Vagina (tissue), 2 donors: ENCODE results near the gene IL1RAPL2. TPM values are rescaled to one million over a fixed set of nuclear protein-coding genes. Genes with fewer than 3 reads are reported as not detected.
"Not testable (repeated sequence)": the region's sequence is repeated elsewhere in the genome, so short reads cannot be mapped to it uniquely, and the experiment has no call there.

ENCODE experiments used
- DNase-seq, 2 donors: peaks; one replicate each; pipeline ENCODE4 v3.0.0-alpha.2; 2017; ENCODE audit errors: extremely low spot score in 2 of 2
- H3K27ac ChIP-seq: fragments of 200-600 bp; sonication (generic); one replicate; pipeline ENCODE4 v1.5.1; 2019
- H3K27me3 ChIP-seq: fragments of 200-600 bp; sonication (generic); one replicate; pipeline ENCODE4 v1.5.1; 2019
- H3K36me3 ChIP-seq, 2 donors: fragments of 200-600 bp; sonication (generic); one replicate each; pipeline ENCODE4 v1.5.1; 2017 to 2019
- H3K4me1 ChIP-seq: fragments of 200-600 bp; sonication (generic); one replicate; pipeline ENCODE4 v1.5.1; 2019
- H3K4me3 ChIP-seq, 2 donors: fragments of 200-600 bp; sonication (generic); 1 replicate in 1 of 2; 2 replicates in 1 of 2; pipeline ENCODE4 v1.5.1; 2016 to 2019
- H3K9me3 ChIP-seq: fragments of 200-600 bp; sonication (generic); one replicate; pipeline ENCODE4 v1.5.1; 2019
- POLR2A ChIP-seq, 2 donors: fragments of 450-650 bp; IDR thresholded peaks; one replicate each; pipeline ENCODE4 v1.6.1; 2017; ENCODE audit warnings: antibody characterized with exemption in 2 of 2, mild to moderate bottlenecking in 2 of 2, moderate library complexity in 2 of 2
- POLR2AphosphoS5 ChIP-seq, 2 donors: sonication (generic); formaldehyde crosslinking; IDR thresholded peaks; one replicate each; pipeline ENCODE4 v1.9.0; 2017; ENCODE audit warnings: antibody characterized with exemption in 2 of 2, mild to moderate bottlenecking in 2 of 2, low read depth in 1 of 2; ENCODE audit not compliant: insufficient read depth in 1 of 2
- intact Hi-C: fragments of 100-400 bp; cut with DNase I; formaldehyde crosslinking; loops from one replicate; pipeline ENCODE4 v1.15.1; 2023
- total RNA-seq: library from RNA; depleted of rRNA; stranded (reverse); fragments of >200 nt; gene quantifications from one replicate; pipeline ENCODE4 v1.2.3, GENCODE V29; 2016
- TF ChIP-seq, protein P1 (sequence below), 3 experiments: fragments of 450-650 bp in 2 of 3; fragments of 200-600 bp in 1 of 3; sonication (generic) in 1 of 3; IDR thresholded peaks; one replicate each; pipeline ENCODE4 v1.5.1; 2017 to 2019; ENCODE audit warnings: antibody characterized with exemption in 3 of 3, mild to moderate bottlenecking in 2 of 3, moderate library complexity in 2 of 3

The IL1RAPL2 gene
- total RNA-seq, 1 donor from 2014 or later, result 0.25 TPM

DNA sequence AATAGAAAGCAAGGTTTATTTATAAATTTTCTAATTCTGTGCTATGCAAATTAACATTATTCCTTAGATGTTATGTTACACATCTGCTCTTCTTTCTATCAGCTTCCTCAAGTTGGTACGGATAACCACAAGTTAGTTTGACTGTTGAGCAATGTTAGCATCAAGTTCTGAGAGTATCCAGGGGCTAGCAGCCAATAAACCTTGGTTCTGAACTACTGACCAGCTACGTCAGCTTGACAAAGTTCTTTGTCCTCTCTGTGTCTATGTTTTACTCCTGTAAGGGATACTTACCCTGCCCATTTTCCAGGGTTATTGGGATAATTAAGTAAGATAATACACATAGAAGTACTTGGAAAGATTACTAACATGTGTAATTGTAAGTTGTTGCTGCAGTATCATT, 662.6 kb downstream of the IL1RAPL2 start:
- TF ChIP-seq, protein P1, sequence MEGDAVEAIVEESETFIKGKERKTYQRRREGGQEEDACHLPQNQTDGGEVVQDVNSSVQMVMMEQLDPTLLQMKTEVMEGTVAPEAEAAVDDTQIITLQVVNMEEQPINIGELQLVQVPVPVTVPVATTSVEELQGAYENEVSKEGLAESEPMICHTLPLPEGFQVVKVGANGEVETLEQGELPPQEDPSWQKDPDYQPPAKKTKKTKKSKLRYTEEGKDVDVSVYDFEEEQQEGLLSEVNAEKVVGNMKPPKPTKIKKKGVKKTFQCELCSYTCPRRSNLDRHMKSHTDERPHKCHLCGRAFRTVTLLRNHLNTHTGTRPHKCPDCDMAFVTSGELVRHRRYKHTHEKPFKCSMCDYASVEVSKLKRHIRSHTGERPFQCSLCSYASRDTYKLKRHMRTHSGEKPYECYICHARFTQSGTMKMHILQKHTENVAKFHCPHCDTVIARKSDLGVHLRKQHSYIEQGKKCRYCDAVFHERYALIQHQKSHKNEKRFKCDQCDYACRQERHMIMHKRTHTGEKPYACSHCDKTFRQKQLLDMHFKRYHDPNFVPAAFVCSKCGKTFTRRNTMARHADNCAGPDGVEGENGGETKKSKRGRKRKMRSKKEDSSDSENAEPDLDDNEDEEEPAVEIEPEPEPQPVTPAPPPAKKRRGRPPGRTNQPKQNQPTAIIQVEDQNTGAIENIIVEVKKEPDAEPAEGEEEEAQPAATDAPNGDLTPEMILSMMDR (IDR thresholded peaks at IDR 0.05), result no peak
- TF ChIP-seq POLR2AphosphoS5 (IDR thresholded peaks at IDR 0.05; ENCODE audit: insufficient read depth in 1 of 2, low read depth in 1 of 2) (no peak), POLR2A (IDR thresholded peaks at IDR 0.05) (no peak)
- Histone ChIP-seq H3K9me3 (no peaks in the 10 kb centered on the region), H3K4me1 (no peaks in the 10 kb centered on the region), H3K27me3 (no peaks in the 10 kb centered on the region), H3K36me3 (no peaks in the 10 kb centered on the region), H3K4me3 (no peak overlapping the region), H3K27ac (no peak overlapping the region)
- DNase-seq, result no peak
- intact Hi-C loops, result no loop called here

DNA sequence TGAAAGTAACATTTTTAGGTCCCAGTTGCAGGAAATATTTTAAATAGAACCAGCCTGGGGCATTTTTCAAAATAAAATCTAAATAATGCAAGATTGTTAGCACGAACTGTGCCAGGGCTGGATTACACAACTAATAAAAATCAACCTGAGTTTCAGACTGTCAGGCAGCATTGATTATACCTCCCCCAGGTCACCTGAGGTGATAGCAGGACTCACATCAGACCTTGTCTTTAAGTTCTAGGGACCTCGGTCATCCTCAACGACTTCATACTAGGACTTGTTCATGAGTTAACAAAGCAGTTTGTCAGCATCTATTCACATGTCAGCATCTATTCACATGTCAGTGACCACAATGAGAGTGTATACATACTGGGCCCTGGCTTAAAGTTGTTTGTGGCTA, 663.1 kb downstream of the IL1RAPL2 start:
- H3K27ac ChIP-seq, result no peak overlapping the region
- H3K4me3 ChIP-seq, result no peak overlapping the region
- DNase-seq, result no peak
- no peaks in the 10 kb centered on the region for H3K9me3 ChIP-seq
- no peaks in the 10 kb centered on the region for H3K4me1 ChIP-seq
- no peaks in the 10 kb centered on the region for H3K27me3 ChIP-seq
- TF ChIP-seq POLR2A (IDR thresholded peaks at IDR 0.05) (no peak), POLR2AphosphoS5 (IDR thresholded peaks at IDR 0.05; ENCODE audit: insufficient read depth in 1 of 2, low read depth in 1 of 2) (no peak)
- TF ChIP-seq, protein P1 (IDR thresholded peaks at IDR 0.05), result no peak
- intact Hi-C loops, result no loop called here
- no peaks in the 10 kb centered on the region for H3K36me3 ChIP-seq

- H3K27ac ChIP-seq, DNase-seq, intact Hi-C loops: not testable (repeated sequence)
These were observed 671.4 kb downstream of the IL1RAPL2 start for GRCh38 chrX:105237407-105237806.

DNA sequence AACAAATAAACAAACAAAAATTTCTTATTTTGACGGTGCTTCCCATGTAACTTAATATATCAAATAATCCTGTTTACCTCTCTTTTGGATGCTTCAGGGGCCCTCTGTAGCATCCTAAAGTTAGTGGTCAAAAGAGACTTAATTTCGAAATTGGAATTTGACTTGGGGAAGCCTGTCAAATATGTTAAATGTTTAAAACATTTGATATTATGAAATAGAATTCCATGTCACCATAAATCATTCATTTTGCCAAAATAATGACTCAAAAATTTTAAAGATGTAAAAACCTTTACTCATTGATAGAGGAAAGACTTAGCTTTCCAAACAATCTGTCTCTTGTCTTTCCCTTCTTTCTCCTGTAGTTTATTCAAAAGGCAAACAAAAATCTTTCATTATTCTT, 675.1 kb downstream of the IL1RAPL2 start:
- Histone ChIP-seq H3K27ac (no peak overlapping the region), H3K27me3 (no peaks in the 10 kb centered on the region), H3K4me3 (no peak overlapping the region), H3K36me3 (no peaks in the 10 kb centered on the region), H3K9me3 (no peaks in the 10 kb centered on the region), H3K4me1 (no peaks in the 10 kb centered on the region)
- TF ChIP-seq POLR2AphosphoS5 (IDR thresholded peaks at IDR 0.05; ENCODE audit: insufficient read depth in 1 of 2, low read depth in 1 of 2), result no peak
- no peak for TF ChIP-seq POLR2A (IDR thresholded peaks at IDR 0.05)
- TF ChIP-seq, protein P1 (IDR thresholded peaks at IDR 0.05), result no peak
- DNase-seq, result no peak
- intact Hi-C loops, result no loop called here

More at GRCh38 chrX:105237407-105237806, 671.4 kb downstream of the IL1RAPL2 start:
- H3K27me3 ChIP-seq, H3K4me1 ChIP-seq, H3K9me3 ChIP-seq, H3K4me3 ChIP-seq, H3K36me3 ChIP-seq: not testable (repeated sequence)

DNA sequence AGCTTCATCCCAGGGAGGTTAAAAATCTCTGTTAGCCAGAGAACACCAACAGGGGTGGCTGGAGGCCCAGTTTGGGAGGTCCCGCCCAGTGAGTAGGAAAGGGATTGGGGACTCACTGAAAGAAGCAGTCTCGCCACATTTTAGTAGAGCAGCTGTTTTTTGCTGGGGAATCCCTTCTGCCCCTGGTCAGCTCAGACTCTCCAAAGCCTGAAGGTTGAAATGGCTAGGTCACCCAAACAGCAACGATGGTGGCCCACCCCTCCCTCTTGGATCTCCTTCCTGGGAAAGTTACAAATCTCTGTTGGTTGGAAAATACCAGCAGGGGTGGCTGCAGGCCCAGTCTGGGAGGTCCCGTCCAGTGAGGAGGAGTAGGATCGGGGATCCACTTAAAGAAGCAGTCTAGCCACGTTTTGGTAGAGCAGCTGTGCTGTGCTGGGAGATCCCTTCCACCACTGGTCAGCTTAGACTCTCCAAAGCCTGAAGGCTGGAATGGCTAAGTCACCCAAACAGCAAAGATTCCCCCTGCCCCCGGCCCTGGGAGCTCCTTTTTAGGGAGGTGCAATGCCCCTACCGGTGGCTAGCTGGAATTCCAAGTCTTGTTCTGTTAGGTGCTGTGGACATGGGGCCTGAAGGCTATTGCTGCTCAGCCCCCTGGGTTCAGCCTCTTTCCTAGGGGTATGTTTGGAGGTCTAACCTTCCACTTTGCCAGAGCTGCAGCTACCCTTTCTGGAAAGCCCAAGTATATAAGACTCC, 694.5 kb downstream of the IL1RAPL2 start:
- no peaks in the 10 kb centered on the region for H3K27me3 ChIP-seq
- no peak for DNase-seq
- intact Hi-C loops, result no loop called here

More for the DNA sequence above, 694.5 kb downstream of the IL1RAPL2 start:
- no peak overlapping the region for H3K4me3 ChIP-seq
- H3K9me3 ChIP-seq, result no peaks in the 10 kb centered on the region
- no peaks in the 10 kb centered on the region for H3K36me3 ChIP-seq
- TF ChIP-seq POLR2AphosphoS5 (IDR thresholded peaks at IDR 0.05; ENCODE audit: insufficient read depth in 1 of 2, low read depth in 1 of 2), result no peak
- no peak for TF ChIP-seq POLR2A (IDR thresholded peaks at IDR 0.05)
- TF ChIP-seq, protein P1 (IDR thresholded peaks at IDR 0.05), result no peak
- H3K4me1 ChIP-seq, result no peaks in the 10 kb centered on the region
- no peak overlapping the region for H3K27ac ChIP-seq
